Inflammatory macrophage (primary cell): ENCODE measurements around the gene AK4.

ENCODE experiments used
- DNase-seq, 2 donors: peaks; one replicate each; pipeline ENCODE4 v3.0.0-alpha.2; 2020 to 2022

AK4 gene

DNA sequence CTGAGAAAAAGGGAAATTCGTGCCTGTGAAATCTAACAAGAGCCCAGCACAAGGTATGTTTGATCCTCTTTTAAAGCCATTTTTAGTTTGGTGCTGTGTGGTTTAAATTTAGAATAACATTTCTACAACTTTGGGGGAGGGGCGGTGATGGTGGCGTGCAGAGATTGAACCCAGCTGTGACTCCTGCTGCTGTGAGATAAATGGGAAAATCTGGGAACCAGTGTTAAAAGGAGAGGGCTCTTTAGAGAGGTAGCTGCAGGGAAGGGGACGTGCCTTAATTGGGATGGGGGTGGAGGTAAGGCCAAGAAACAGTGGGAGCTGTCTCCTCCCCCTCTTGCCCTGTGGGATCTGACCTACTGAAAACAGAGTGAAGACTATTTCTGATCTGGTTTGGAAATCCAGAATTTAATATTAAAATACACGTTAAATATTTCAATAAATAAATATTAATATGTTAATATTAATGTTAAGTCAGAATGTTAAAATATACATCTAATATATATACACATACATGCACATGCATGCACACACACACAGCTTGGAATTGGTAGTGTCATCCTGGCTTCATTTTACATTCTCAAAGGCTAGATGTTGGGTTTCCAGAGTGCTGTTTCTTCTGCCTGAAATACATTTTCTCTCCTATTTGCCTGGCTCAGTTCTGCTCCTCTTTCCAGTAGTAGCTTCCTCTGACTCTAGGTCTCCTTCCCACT lies 131.2 kb downstream of the AK4 start:
- DNase-seq: no peak
